GM19035 (cell line): ENCODE measurements around the gene RGPD8.
"Not testable (repeated sequence)": the region's sequence is repeated elsewhere in the genome, so short reads cannot be mapped to it uniquely, and the experiment has no call there.

ENCODE experiments used
- ATAC-seq: cut with Tn5 transposase; IDR thresholded peaks from one replicate; pipeline ENCODE4 v1.9.1; 2021; ENCODE audit not compliant: unreplicated experiment

The RGPD8 gene

DNA sequence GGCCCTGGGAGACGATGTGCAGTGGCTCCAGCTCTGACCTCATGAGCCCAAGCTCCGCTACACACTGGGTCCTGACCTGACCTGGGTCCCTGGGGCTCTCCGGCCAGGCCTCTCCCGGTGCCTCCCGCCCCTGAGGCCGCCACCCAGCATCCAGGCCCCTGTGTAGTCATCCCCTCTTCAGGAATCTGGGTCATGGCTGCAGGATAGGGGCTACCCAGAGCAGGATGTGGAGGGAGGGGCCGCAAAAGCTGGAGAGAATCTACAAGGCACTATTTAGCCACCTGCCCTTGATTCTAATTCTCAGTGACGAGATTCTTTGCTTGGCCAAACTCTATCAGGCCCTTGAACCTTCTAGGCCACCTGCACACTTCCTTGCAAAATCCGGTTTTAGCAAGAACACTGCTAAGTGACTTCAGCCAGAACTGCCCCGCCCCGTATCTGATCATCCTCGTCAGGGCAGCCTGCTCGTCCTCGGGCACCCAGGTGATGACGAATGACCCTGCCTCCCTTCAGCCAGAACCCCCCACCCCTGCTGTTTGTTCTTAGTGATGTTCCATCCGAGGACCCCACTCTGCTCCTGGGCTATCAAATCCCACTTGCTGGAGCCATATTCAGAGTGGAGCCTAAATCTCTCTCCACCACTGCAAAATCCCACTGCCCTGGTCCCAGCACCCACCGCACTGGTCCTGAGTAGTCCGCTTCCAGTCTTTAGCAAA, 2.4 kb upstream of the RGPD8 start:
- not testable (repeated sequence) for ATAC-seq

- ATAC-seq = not testable (repeated sequence)
Measured at GRCh38 chr2:112434890-112435715, 1.7 kb upstream of the RGPD8 start.

DNA sequence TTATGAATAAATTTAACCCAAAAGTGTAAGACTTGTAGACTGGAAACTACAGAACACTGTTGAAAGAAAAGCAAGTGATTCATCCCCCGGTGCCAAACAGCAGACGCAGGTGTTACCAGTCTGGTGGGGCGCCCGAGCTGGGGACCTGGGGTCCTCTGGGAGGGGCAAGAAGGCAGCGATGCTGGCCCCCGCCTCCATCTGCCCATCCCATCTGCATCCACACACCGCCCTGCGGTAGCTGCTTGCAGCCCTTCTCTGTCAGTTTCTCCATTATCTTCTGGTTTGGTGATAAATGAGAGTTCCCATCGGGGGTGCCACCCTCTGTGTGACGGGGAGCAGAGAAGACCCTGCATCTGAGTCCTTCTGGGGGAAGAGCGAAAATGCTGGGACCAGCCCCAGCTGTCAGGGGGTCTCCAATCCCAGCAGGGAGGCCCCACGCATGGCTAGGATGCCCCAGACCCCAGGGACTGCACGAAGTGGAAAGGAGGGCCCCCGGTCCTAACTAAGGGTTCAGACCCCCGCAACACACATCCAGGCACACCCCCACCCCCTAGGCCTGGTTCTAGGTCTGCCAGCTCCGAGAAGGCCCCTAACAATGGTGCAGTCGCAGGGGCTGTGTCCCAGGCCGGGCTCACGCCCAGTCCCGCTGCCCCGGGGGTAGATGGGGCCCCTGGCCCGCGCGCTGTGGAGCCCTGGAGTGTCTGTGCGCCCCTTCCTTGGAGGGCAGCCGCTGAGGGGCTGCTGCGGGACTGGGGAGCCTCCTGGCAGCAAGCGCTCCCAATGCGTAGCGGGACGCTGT, 686 bp upstream of the RGPD8 start:
- no peak for ATAC-seq

DNA sequence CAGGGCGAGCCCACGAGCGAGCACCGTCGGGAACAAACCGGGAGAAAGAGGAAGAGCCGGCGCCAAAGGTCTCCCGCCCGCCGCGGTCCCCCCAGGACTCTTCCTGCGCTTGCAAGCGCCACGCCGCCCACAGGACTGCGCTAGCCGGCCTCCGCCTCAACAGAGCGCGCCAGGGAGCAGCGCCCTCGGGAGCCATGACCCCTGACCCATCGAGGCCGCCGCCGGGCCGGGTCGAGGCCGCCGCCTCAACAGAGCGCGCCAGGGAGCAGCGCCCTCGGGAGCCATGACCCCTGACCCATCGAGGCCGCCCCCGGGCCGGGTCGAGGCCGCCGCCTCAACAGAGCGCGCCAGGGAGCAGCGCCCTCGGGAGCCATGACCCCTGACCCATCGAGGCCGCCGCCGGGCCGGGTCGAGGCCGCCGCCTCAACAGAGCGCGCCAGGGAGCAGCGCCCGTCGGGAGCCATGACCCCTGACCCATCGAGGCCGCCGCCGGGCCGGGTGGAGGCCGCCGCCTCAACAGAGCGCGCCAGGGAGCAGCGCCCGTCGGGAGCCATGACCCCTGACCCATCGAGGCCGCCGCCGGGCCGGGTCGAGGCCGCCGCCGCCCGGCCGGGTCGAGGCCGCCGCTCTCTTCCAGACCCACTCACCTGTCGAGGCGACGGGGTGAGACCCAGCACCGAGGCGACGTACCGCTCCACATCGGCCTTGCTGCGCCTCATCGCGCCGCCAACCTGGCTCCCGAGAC, 538 bp downstream of the RGPD8 start:
- ATAC-seq = peak; percentile 55

DNA sequence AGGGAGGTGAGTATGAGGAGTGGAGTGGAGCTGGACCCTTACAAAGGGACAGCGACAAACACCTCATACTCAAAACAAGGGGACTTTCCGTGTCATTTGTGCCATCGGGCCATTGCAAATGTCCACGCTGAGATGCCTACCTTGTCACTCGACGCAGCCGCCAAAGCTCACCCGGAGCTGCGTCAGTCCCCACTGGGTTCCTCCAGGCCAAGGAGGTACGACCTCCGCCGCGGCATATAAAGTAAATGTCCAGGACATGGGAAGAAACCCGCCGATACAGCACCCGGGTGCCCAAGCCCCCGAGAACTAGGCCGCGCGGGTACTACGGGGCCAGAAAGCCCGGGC, 1.1 kb downstream of the RGPD8 start:
- ATAC-seq = not testable (repeated sequence)

DNA sequence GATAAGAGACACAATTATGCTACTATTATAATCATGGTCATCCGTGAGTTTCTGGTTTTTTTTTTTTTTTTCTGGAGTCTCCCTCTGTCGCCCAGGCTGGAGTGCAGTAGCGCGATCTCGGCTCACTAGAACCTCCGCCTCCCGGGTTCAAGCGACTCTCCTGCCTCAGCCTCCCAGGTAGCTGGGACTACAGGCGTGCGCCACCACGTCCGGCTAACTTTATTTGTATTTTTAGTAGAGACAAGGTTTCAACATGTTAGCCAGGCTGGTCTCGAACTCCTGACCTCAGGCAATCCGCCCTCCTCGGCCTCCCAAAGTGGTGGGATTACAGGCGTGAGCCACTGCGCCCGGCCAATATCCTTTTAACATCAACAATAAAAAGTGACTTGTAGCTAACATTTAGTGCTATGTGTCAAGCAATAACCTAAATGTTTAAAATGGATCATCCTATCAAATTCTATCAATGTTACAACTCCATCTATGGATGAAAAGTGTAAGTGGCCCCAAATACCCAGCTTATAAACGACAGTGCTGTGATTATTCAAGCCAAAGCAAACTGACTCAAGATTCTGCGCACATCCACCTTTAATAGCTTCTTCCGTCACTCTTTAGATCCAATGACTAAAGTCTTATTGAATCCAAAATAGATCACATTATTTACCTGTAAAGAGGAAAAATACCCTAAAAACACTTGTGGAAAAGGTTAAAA, 1.7 kb downstream of the RGPD8 start:
- not testable (repeated sequence) for ATAC-seq

- ATAC-seq = not testable (repeated sequence)
Measured at GRCh38 chr2:112424553-112424952, 8.9 kb downstream of the RGPD8 start.

GRCh38 chr2:112416860-112417259, 16.6 kb downstream of the RGPD8 start:
- not testable (repeated sequence) for ATAC-seq

GRCh38 chr2:112360055-112360454, 73.4 kb downstream of the RGPD8 start:
- not testable (repeated sequence) for ATAC-seq

GRCh38 chr2:112354335-112354734, 79.1 kb downstream of the RGPD8 start:
- ATAC-seq = not testable (repeated sequence)

DNA sequence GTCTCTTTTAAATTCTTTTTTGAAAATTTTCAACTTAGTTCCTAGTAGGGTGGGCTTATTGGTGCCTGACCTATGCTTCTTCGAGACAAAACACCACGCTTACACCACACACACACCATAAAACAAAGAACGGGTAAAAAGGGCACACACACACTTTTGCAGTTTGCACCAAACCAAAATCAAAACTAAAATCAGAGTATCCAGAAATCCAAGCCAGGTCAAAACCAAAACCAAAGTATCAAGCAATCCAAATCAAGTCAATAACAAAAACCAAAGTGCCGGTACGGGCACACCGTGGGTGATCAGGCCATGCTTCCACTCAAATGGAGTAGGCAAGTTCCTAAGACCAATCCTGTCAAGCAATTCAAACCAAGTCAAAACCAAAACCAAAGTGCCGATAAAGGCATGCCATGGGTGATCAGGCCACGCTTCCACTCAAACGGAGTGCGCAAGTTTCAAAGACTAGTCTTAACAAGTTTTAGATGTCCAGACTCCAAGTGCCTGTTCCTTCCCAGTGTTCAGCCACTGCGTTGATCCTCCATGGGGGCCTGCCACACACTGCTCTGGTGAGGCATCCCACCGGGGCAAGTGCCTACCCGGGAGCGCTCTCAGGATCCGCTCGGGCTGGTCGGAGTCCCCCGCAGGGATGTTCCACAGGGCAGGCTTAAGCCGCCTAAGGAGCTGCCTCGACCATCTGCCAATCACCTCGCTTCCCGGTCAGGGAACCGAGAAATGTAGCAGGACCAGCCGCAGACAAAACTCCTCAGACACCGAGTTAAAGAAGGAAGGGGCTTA, 80.4 kb downstream of the RGPD8 start:
- not testable (repeated sequence) for ATAC-seq

- not testable (repeated sequence) for ATAC-seq
Measured at GRCh38 chr2:112352292-112352691, 81.2 kb downstream of the RGPD8 start.

DNA sequence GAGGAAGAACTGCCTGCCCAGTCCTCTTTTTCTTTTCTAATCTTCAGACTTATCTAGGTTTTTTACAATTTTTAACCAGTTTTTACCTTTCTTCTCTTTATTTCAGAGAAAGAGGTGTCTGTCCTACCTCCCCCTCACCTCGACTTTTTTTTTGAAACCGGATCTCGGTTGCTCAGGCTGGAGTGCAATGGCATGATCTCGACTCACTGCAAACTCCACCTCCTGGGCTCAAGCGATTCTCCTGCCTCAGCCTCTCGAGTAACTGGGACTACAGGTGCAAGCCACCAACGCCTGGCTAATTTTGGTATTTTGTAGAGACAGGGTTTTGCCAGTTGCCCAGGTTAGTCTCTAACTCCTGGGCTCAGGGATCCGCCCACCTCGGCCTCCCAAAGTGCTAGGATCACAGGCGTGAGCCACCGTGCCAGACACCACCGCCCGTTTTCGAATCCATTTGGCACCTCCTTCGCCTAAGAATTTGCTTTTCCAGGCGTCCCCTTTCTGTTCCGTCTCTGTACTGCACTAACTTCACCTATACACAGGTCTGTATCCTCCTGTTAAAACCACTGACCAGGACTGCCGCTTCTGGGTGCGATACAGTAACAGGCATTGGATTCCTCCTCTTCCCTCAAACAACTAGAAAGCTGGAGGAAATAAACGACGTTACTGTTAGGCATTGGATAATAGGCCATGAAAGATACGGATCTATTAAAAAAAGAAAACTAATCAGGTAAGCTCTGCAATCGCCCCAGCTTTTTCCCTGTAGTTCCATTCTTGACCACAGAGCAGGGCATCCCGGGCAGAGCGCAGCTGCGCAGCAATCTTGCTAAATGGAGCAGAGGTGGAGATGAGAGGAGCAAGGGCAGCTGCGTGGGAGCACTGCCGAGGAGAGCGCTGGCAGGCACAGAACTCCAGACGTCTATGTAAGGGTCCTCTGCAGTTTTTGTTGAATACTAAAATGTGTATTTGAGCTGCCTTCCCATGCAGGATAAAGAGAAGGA, 88.1 kb downstream of the RGPD8 start:
- no peak for ATAC-seq

GRCh38 chr2:112343827-112344585, 89.4 kb downstream of the RGPD8 start:
- ATAC-seq = no peak

DNA sequence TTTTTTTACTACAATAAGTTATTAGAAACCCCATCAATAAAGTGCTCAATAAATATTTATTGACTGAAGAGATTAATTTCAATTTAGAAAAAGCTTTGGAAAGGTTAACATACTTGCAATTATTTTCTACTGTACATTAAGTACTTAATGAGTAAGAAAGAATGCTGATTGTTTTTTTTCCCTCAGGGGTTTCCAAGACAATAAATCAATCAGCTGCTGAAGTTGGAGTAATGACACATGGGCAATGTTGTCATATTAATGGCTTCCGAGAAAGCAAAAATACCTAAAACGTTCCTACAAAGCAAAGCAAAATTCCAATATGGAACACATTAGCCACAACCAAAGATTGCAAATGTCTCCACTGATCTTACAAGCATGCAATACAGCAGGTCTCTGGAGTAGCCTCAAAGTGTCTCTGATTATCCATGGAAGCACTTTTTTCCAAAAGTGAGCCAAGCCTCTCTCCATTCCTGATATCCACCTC, 91.3 kb downstream of the RGPD8 start:
- no peak for ATAC-seq

DNA sequence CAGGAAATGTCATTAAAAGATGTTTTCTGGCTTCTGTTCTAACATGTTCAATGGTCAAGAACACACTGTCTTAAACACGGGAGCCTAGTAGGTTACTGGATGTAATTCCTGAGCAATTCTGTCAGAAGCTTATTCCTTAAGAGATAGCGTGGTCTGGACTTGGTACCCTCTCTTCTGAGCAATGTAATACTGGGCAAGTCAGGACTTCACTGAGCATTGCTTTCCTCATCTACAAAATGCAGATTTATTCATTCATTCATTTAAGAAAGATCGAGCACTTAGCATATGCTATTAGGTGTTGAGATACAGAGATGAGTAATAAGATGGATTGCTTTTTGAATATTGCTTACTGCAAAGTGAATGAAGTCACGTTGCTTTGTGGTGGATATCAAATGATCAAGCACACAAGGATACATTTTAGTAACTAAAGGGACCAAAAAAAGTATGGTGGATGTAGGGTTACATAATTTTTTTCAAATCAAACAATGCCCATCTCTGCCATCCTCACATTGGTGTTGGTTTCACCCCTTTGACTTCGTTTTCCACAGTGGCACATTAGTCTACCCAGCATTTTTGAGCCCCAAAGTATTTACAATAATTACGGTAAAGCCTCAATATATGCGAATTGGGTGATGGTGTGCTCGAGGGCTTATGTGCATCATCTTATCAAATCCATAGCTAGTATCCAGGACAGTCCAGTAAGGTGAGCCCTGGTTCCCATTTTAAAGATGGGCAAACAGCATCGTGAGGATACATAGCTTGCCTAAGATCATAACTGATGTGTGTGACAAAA, 92.8 kb downstream of the RGPD8 start:
- ATAC-seq = no peak
